Endothelial cell (in vitro differentiated cells): ENCODE measurements around the gene XYLT1. TPM values are rescaled to one million over a fixed set of nuclear protein-coding genes. Genes with fewer than 3 reads are reported as not detected.

Source experiments
- DNase-seq: peaks from one replicate; pipeline ENCODE4 v3.0.0; 2021; ENCODE audit warnings: low spot score
- H3K27ac Mint-ChIP-seq: one replicate; pipeline ENCODE4 v1.8.0; 2021; ENCODE audit warnings: mixed read lengths, inconsistent platforms; ENCODE audit not compliant: unreplicated experiment
- H3K27me3 Mint-ChIP-seq: one replicate; pipeline ENCODE4 v1.8.0; 2021; ENCODE audit warnings: mild to moderate bottlenecking, moderate library complexity, mixed read lengths, inconsistent platforms; ENCODE audit not compliant: unreplicated experiment
- H3K36me3 Mint-ChIP-seq: one replicate; pipeline ENCODE4 v1.8.0; 2021; ENCODE audit warnings: mild to moderate bottlenecking, low read depth, mixed read lengths, inconsistent platforms; ENCODE audit not compliant: unreplicated experiment
- H3K4me1 Mint-ChIP-seq: one replicate; pipeline ENCODE4 v1.8.0; 2021; ENCODE audit warnings: mild to moderate bottlenecking, mixed read lengths, inconsistent platforms; ENCODE audit not compliant: unreplicated experiment
- H3K4me3 Mint-ChIP-seq: one replicate; pipeline ENCODE4 v1.8.0; 2021; ENCODE audit warnings: mild to moderate bottlenecking, mixed read lengths, inconsistent platforms; ENCODE audit not compliant: unreplicated experiment
- H3K9me3 Mint-ChIP-seq: one replicate; pipeline ENCODE4 v1.8.0; 2021; ENCODE audit warnings: mixed read lengths, inconsistent platforms; ENCODE audit not compliant: unreplicated experiment
- total RNA-seq: library from RNA; stranded (reverse); fragmentation: NEBNext Ultra II Directional; extraction: Animal tissue kit (Norgen Biotek cat#: 25700); gene quantifications from one replicate; pipeline ENCODE4 v1.2.1, GENCODE V29; 2021; ENCODE audit not compliant: unreplicated experiment
- TF ChIP-seq, protein P1 (sequence below): fragments of 200-600 bp; sonication (generic); IDR thresholded peaks from one replicate; pipeline ENCODE4 v1.5.0; 2021; ENCODE audit warnings: antibody characterized with exemption; ENCODE audit not compliant: unreplicated experiment

The XYLT1 gene
- total RNA-seq, 1 donor from 2014 or later = 11.1 TPM

GRCh38 chr16:17409894-17410293 is 60.9 kb downstream of the XYLT1 start:
- no peaks in the 10 kb centered on the region for H3K27me3 Mint-ChIP-seq
- no peaks in the 10 kb centered on the region for H3K9me3 Mint-ChIP-seq
- no peak for DNase-seq
- TF ChIP-seq, protein P1, sequence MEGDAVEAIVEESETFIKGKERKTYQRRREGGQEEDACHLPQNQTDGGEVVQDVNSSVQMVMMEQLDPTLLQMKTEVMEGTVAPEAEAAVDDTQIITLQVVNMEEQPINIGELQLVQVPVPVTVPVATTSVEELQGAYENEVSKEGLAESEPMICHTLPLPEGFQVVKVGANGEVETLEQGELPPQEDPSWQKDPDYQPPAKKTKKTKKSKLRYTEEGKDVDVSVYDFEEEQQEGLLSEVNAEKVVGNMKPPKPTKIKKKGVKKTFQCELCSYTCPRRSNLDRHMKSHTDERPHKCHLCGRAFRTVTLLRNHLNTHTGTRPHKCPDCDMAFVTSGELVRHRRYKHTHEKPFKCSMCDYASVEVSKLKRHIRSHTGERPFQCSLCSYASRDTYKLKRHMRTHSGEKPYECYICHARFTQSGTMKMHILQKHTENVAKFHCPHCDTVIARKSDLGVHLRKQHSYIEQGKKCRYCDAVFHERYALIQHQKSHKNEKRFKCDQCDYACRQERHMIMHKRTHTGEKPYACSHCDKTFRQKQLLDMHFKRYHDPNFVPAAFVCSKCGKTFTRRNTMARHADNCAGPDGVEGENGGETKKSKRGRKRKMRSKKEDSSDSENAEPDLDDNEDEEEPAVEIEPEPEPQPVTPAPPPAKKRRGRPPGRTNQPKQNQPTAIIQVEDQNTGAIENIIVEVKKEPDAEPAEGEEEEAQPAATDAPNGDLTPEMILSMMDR = no peak
- H3K27ac Mint-ChIP-seq = no peak overlapping the region
- H3K36me3 Mint-ChIP-seq = no peaks in the 10 kb centered on the region
- no peak overlapping the region for H3K4me3 Mint-ChIP-seq
- H3K4me1 Mint-ChIP-seq = no peaks in the 10 kb centered on the region

DNA sequence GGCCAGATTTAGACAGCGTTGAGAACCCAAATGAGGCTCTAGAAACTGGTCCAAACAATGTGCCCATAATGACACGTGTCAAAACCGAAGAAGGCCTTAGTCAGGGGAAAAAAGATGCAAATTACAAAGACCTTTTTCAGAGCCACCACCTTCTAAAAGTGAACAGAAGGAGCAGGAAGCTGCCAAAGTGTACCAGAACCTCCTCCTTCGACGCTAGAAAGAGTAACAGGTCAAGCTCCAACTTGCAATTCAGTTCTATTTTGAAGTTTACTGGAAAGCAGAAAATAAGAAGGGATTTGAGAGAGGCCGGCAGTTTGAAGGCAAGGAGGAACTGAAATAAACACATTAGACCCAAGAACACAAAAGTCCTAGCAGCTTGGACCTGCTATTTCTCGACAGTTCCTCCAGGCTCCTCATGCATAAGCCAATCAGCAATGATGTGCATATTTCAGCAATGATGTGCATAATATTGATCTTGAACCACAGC is 61.8 kb downstream of the XYLT1 start:
- no peak for DNase-seq
- Mint-ChIP-seq H3K27ac (no peak overlapping the region), H3K36me3 (no peaks in the 10 kb centered on the region), H3K9me3 (no peaks in the 10 kb centered on the region), H3K4me1 (no peaks in the 10 kb centered on the region), H3K4me3 (no peak overlapping the region), H3K27me3 (no peaks in the 10 kb centered on the region)
- TF ChIP-seq, protein P1 = no peak

DNA sequence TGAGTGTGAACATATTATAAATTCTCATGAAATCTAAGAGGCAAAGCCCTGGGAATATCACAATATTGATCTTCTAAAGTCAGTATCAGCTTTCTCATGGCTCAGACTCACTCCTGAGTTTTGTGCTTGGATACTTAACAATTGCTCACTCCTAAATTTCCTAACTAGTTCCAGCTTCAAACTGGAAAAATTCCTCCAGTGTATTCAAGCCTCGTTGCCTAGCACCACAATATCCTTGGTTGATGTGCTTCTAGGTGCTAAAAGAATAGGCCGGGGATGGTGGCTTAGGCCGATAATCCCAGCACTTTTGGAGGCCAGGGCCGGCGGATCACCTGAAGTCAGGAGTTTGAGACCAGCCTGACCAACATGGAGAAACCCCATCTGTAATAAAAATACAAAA is 62.5 kb downstream of the XYLT1 start:
- no peak overlapping the region for H3K4me3 Mint-ChIP-seq
- no peak overlapping the region for H3K27ac Mint-ChIP-seq
- no peaks in the 10 kb centered on the region for H3K36me3 Mint-ChIP-seq
- TF ChIP-seq, protein P1 = no peak
- DNase-seq = no peak
- no peaks in the 10 kb centered on the region for H3K4me1 Mint-ChIP-seq
- H3K9me3 Mint-ChIP-seq = no peaks in the 10 kb centered on the region
- peaks cover under 1% of the 10 kb centered on the region for H3K27me3 Mint-ChIP-seq

- Mint-ChIP-seq H3K27me3 (peaks cover 1% of the 10 kb centered on the region), H3K4me1 (no peaks in the 10 kb centered on the region)
Observed at GRCh38 chr16:17407321-17407720, 63.4 kb downstream of the XYLT1 start.

DNA sequence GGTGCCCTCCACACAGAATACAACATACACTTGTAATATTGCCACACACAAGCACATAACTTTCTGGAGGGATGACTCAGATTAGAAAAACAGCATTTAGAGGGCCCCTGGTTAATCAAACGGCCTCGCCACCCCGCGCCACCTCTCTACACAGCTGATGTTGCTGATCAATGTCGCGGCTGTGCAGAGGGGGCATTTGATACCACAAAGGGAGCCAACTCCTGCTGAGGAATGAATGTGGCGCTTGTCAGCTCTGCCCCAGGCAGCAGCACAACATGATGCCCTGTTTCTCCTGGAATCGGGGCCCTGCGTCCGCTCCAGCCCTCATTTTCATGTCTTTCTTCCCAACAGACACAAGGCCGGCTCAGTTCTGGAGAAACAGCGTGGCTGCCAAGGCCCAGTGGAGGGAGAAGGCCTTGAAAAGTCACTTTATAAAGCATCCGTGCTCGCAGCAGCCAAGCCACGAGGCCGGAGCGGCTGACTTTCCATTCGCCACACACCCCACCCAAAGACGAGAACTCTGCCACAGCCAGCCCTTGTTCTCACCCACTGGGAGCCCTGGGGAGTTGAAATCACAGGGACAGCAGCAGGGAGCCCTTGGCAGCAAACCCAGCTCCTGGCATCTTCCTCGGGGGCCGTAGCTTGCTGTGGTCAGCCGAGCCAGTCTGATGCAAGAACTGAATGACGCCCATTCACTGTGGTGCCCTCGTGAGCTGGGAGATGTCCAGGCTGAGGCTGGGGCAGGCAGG is 65.6 kb downstream of the XYLT1 start:
- Mint-ChIP-seq H3K4me1 (peaks cover 9% of the 10 kb centered on the region), H3K4me3 (no peak overlapping the region), H3K27me3 (peaks cover 1% of the 10 kb centered on the region), H3K27ac (no peak overlapping the region), H3K36me3 (no peaks in the 10 kb centered on the region), H3K9me3 (no peaks in the 10 kb centered on the region)
- TF ChIP-seq, protein P1 = no peak
- no peak for DNase-seq

More at GRCh38 chr16:17407321-17407720, 63.4 kb downstream of the XYLT1 start:
- Mint-ChIP-seq H3K9me3 (no peaks in the 10 kb centered on the region), H3K4me3 (no peak overlapping the region), H3K36me3 (no peaks in the 10 kb centered on the region), H3K27ac (no peak overlapping the region)
- TF ChIP-seq, protein P1 = no peak
- DNase-seq = no peak
